Left forelimb (tissue), 1 donor: ENCODE data around the gene UPK3B.
"Not testable (repeated sequence)": the region's sequence is repeated elsewhere in the genome, so short reads cannot be mapped to it uniquely, and the experiment has no call there.

ENCODE experiments used
- DNase-seq: peaks from one replicate; pipeline ENCODE4 v3.0.0-alpha.2; 2018; ENCODE audit warnings: low spot score

UPK3B gene

DNA sequence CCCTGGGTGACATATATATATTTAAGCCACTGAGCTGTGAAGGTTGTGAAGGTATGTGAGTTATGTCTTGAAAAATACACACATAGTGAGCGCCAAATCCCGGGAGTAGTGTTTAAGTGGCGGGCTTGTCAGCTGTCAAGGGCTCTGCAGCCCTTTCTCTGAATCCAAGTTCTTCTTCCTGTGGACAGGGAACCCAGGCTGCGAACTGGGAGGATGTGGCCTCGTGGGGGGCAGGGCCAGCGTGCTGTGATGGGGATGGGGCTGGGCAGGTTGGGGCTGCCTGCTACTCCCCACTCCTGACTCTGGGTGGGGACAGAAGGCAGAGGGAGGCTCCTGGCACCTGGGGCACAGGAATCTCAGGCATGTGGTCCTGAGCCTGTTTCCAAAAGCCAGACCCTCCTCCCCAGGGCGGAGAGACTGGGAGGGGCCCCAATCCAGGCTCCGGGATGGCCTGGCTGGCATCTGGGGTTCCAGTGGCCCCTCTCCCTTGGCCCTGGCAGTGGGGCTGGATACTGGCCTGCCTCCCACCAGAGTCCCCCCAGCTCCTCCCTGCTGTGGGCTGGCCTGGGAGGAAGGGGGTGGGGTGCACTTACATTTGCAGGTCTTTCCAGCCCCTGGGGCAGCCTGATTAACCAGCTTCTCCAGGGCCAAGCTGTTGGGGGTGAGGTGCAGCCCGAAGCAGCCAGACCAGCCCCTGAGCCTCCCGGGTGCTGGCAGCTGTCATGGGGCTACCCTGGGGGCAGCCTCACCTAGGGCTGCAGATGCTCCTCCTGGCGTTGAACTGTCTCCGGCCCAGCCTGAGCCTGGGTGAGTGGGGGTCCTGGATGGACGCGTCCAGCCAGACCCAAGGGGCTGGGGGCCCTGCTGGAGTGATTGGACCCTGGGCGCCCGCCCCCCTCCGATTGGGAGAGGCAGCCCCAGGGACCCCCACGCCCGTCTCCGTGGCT lies at the start of gene UPK3B:
UPK3B (plus strand) TSS at position 622 of the 947 bp plus-strand sequence; CDS start at position 723, 101 bp downstream.
- peak; percentile 57 for DNase-seq

DNA sequence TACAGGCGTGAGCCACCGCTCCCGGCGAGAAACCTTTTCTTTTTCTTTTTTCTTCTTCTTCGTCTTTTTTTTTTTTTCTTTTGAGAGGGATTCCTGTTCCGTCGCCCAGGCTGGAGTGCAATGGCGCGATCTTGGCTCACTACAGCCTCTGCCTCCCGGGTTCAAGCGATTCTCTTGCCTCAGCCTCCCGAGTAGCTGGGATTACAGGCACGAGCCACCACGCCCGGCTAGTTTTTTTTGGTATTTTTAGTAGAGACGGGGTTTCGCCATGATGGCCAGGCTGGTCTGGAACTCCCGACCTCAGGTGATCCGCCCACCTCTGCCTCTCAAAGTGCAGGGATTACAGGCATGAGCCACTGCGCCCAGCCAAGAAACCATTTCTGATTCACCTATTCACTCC lies 49.6 kb upstream of the UPK3B start:
- DNase-seq: not testable (repeated sequence)

- not testable (repeated sequence) for DNase-seq
Observed at GRCh38 chr7:76461464-76462101, 48.8 kb upstream of the UPK3B start, which contains the start of gene DTX2. Gene DTX2, plus strand, starts transcription at chr7:76461709. Its CDS starts 18,801 bp downstream, at chr7:76480510.

GRCh38 chr7:76462271-76462882 lies 48.0 kb upstream of the UPK3B start:
- not testable (repeated sequence) for DNase-seq

DNA sequence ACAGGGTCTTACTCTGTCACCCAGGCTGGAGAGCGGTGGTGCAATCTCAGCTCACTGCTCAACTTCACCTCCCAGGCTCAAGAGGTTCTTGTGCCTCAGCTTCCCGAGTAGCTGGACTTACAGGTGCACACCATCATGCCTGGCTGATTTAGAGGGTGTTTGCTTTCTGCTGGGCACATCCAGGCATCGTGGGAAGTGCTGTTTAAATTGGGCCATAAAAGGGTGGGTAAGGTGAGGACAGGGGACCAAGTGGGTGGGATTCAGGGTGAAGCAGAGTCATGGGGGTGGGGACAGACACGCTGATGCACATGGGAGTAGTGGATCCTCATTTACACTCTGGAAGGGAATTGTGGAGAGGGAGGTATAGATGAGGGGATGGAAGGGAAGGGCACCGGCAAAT lies 45.4 kb upstream of the UPK3B start:
- DNase-seq: not testable (repeated sequence)

- not testable (repeated sequence) for DNase-seq
Observed at GRCh38 chr7:76465950-76466349, 44.4 kb upstream of the UPK3B start.

- DNase-seq: not testable (repeated sequence)
Observed at GRCh38 chr7:76467743-76468404, 42.5 kb upstream of the UPK3B start.

- DNase-seq: peak; percentile 25
Observed at GRCh38 chr7:76471556-76472221, 38.7 kb upstream of the UPK3B start.

DNA sequence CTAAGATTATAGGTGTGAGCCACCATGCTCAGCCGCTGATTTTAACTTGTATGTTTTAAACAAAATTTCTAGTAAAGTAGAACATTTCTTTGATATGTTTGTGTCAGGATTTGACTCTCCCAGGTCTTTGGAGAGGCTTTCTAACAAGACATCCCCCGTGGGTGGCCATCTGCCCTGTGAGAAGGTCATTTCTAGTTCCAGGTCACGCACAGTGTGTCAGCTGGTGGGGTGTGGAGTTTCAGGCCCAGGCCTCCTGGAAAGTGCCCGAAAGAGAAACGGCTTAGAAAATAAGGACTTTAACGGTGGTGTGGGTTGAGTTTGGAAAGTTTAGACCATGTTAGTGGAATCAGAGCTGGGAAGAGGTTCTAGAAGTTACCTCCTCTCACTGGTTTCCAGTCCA lies 37.3 kb upstream of the UPK3B start:
- not testable (repeated sequence) for DNase-seq

GRCh38 chr7:76476280-76476679 lies 34.1 kb upstream of the UPK3B start:
- DNase-seq: not testable (repeated sequence)

DNA sequence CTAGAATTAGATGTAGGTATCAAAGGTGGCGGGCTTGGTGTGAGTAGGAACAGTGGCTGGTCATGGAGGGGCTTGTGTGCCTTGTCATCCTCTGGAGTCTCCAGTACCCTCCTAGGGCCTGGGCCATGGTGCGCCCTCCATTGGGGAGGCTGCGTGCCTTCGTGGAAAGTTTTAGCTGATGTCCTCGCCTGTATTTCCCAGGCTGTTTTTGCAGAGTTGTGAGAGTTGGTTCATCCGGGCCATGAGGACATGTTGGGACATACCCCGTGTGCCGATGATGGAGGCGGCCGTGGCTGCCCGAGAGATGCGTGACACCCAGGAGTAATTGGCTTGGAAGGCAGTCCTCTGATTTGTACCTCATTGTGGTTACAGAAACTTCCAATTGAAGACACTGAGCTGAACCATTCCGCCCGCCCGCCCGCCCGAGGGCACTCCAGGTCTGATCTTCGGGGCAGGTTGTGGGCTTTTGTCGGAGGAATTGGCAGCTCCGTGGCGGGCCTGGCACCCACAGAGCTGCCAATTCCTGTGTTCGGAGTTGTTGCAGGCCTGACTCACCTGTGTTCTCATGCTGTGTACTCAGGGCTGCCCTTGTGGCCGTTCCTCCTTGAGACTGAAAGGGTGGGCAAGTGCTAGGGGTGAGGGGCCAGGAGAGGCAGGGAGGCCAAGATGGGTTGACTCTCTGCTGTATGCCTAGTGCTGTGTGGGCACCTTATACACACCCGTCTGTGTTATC lies 33.4 kb upstream of the UPK3B start:
- DNase-seq: peak; percentile 14

DNA sequence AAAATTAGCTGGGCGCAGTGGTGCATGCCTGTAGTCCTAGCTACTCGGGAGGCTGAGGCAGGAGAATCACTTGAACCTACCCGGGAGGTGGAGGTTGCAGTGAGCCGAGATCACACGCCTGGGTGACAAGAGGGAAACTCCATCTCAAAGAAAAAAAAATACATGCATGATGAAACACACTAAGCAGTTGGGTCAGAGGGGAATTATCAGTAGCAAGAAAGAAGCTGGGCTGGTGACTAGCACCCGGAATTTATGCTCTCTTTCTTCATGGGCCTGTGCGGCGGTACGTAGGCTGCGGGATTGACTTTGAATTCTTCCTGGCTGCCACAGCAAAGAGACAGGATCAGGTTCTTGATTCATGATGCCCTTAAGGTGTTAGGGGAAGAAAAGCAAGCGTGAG lies 30.7 kb upstream of the UPK3B start:
- DNase-seq: not testable (repeated sequence)

- DNase-seq: not testable (repeated sequence)
Observed at GRCh38 chr7:76480403-76481253, 29.7 kb upstream of the UPK3B start.

DNA sequence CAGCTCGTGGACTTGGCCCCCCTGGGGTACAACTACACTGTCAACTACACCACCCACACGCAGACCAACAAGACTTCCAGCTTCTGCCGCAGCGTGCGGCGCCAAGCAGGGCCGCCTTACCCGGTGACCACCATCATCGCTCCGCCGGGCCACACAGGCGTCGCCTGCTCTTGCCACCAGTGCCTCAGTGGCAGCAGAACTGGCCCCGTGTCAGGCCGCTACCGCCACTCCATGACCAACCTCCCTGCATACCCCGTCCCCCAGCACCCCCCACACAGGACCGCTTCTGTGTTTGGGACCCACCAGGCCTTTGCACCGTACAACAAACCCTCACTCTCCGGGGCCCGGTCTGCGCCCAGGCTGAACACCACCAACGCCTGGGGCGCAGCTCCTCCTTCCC lies 27.7 kb upstream of the UPK3B start:
- not testable (repeated sequence) for DNase-seq

GRCh38 chr7:76483081-76483480 lies 27.3 kb upstream of the UPK3B start:
- not testable (repeated sequence) for DNase-seq

- DNase-seq: not testable (repeated sequence)
Observed at GRCh38 chr7:76484456-76484855, 25.9 kb upstream of the UPK3B start.

DNA sequence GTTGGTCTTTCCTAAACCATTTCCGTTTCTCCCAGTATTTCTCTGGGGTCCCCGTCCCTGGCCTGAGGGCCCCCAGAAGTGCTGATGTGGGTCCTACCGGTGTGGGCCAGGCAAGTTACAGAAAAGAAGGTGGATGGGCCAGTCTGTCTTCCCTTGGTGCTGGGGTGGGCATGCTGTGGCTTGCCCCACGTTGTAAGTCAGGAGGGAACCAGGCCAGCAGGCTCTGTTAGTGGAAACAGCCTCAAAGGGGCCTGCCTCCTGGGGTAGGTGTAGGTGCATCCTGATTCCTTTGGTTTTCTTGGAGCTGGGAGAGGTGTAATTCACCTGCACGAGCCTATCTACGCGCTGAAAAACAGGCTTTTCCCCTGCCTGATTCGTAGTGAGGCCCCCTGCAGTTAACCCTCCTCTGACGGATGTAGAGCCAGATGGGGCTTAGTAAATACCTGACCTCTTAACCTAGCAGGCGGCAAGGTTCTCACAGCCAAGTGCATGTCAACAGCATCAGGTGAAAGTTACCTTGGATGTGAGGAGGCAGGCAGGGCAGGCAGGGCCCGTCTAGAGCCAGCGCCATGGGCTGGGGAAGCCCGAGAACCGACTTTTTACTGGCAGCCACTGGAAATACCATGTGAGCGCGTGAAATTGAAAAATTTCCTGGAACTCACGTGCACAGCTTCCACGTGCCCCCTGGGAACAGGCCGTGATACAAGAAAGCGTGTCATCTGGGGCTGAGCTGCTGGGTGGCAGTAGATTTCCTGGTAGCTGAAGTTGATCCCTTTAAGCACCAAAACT lies 24.3 kb upstream of the UPK3B start:
- not testable (repeated sequence) for DNase-seq

DNA sequence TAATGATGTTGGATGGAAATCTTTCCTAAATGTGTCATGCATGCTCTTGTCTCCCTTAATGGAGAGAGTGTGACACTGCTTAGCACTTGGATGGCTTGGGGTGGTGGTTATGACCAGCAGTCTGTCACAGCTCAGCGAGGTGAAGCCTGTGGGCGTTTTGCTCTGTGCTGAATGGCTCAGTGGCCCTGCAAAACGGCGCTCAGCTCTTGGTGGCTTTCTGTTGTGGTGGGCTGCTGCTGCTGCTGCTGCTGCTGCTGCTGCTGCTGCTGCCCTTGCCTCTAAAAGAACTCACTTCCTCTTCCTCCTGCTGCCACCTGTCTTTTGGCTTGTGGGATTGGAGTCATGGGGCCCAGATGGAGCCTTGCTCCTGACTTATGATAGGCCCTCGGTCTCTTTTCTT lies 23.7 kb upstream of the UPK3B start:
- DNase-seq: not testable (repeated sequence)

GRCh38 chr7:76487969-76488368 lies 22.4 kb upstream of the UPK3B start:
- not testable (repeated sequence) for DNase-seq
